HEK293 (cell line): ENCODE results near the gene DST.

Source experiments
- ZNF341 ChIP-seq: fragments of 450-650 bp; formaldehyde crosslinking; IDR thresholded peaks from 2 replicates; pipeline ENCODE4; 2016; ENCODE audit warnings: low read depth, missing biosample characterization, missing genetic modification characterization
- TF ChIP-seq, protein P1 (sequence below): fragments of 450-650 bp; formaldehyde crosslinking; IDR thresholded peaks from 2 replicates; pipeline ENCODE4 v1.5.1; 2016; ENCODE audit warnings: missing biosample characterization, missing genetic modification characterization, low read depth
- TF ChIP-seq, protein P2 (sequence below): fragments of 450-650 bp; formaldehyde crosslinking; IDR thresholded peaks from 2 replicates; pipeline ENCODE4 v1.5.1; 2016; ENCODE audit warnings: missing biosample characterization, missing genetic modification characterization

DNA sequence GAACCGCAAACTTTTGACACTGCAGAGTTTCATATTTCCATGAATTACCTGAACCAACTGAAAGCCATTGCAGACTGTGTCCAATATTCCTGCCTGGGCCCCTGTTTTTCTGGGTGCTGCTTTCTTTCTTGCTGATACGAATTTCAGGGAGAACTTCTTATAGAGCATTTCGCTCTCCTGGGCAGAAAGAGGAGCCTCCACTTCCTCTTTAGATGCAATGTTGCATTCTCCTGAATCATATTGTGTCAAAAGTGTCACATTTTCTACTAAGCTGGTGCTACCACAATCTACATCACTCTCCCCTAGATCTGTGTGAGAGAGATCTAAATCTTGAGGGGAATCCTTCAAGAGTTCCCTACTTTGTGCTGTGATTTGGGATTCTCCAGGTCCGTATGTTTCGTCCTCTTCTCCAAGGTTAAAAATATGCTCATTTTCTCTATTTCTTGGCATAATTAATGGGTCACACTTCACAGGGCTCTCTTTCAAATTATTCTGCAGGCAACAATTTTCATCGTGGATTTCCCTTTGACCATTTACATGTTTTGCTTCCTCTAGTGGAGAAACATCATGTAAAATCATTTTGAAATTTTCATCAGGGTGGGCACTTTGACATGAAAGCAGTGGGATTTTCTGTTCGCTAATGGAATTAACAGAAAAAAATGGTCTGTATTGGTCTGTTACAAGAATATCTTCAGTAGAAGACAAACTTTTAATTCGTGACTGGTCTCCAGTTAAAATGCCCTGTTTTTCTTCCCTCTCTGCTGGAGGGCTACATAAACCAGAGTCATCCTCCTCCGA is 102.3 kb downstream of the DST start:
- TF ChIP-seq, protein P1, sequence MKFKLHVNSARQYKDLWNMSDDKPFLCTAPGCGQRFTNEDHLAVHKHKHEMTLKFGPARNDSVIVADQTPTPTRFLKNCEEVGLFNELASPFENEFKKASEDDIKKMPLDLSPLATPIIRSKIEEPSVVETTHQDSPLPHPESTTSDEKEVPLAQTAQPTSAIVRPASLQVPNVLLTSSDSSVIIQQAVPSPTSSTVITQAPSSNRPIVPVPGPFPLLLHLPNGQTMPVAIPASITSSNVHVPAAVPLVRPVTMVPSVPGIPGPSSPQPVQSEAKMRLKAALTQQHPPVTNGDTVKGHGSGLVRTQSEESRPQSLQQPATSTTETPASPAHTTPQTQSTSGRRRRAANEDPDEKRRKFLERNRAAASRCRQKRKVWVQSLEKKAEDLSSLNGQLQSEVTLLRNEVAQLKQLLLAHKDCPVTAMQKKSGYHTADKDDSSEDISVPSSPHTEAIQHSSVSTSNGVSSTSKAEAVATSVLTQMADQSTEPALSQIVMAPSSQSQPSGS, result no peak
- TF ChIP-seq, protein P2, sequence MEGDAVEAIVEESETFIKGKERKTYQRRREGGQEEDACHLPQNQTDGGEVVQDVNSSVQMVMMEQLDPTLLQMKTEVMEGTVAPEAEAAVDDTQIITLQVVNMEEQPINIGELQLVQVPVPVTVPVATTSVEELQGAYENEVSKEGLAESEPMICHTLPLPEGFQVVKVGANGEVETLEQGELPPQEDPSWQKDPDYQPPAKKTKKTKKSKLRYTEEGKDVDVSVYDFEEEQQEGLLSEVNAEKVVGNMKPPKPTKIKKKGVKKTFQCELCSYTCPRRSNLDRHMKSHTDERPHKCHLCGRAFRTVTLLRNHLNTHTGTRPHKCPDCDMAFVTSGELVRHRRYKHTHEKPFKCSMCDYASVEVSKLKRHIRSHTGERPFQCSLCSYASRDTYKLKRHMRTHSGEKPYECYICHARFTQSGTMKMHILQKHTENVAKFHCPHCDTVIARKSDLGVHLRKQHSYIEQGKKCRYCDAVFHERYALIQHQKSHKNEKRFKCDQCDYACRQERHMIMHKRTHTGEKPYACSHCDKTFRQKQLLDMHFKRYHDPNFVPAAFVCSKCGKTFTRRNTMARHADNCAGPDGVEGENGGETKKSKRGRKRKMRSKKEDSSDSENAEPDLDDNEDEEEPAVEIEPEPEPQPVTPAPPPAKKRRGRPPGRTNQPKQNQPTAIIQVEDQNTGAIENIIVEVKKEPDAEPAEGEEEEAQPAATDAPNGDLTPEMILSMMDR (tag by site-specific recombination), result peak; percentile 40; the same call in 1 of the 2 replicates
- no peak for TF ChIP-seq ZNF341 (tag by site-specific recombination)
